Keratinocyte (primary cell): Measurements from ENCODE around the gene ZNF77. TPM values are rescaled to one million over a fixed set of nuclear protein-coding genes. Genes with fewer than 3 reads are reported as not detected.

Source experiments
- DNase-seq: peaks from one replicate; pipeline ENCODE4 v3.0.0-alpha.2; 2011; ENCODE audit warnings: low read depth, missing footprints, low spot score
- FAIRE-seq: peaks from 2 replicates; lab custom pipeline; 2011; peaks lifted over from hg19 to GRCh38; lab: Jason Lieb, UNC
- H2AFZ ChIP-seq: 2 replicates; pipeline ENCODE4 v1.6.0; 2012; ENCODE audit warnings: low read length, control low read depth, inconsistent platforms; ENCODE audit not compliant: control insufficient read depth
- H3K27ac ChIP-seq: 2 replicates; pipeline ENCODE4 v1.5.1; 2011; ENCODE audit warnings: low read length; ENCODE audit not compliant: control insufficient read depth, insufficient read depth
- H3K27me3 ChIP-seq: 3 replicates; pipeline ENCODE4 v1.6.0; 2011; ENCODE audit warnings: low read length; ENCODE audit not compliant: control insufficient read depth, insufficient read depth; ENCODE audit errors: extremely low read depth
- H3K36me3 ChIP-seq, 2 experiments: 2 replicates in 1 of 2; 3 replicates in 1 of 2; pipeline ENCODE4 v1.5.1; 2011; ENCODE audit warnings: low read length in 2 of 2, mild to moderate bottlenecking in 1 of 2; ENCODE audit not compliant: control insufficient read depth in 2 of 2, insufficient read depth in 2 of 2; ENCODE audit errors: extremely low read depth in 1 of 2
- H3K4me1 ChIP-seq: 3 replicates; pipeline ENCODE4 v1.5.1; 2011; ENCODE audit warnings: low read length; ENCODE audit not compliant: control insufficient read depth, insufficient read depth; ENCODE audit errors: extremely low read depth
- H3K4me2 ChIP-seq: 3 replicates; pipeline ENCODE4 v1.6.0; 2011; ENCODE audit warnings: low read depth, low read length; ENCODE audit not compliant: control insufficient read depth, insufficient read depth; ENCODE audit errors: extremely low read depth
- H3K4me3 ChIP-seq, 3 experiments: fragments of 200-600 bp in 1 of 3; sonication (generic) in 1 of 3; 2 replicates in 2 of 3; 3 replicates in 1 of 3; pipeline ENCODE4 v1.5.1; 2011 to 2016; ENCODE audit warnings: low read length in 3 of 3, mild to moderate bottlenecking in 3 of 3, control low read depth in 2 of 3, inconsistent platforms in 1 of 3, low read depth in 1 of 3, mixed read lengths in 1 of 3, mixed run types in 1 of 3, moderate library complexity in 1 of 3; ENCODE audit not compliant: control insufficient read depth in 2 of 3, insufficient read depth in 2 of 3; ENCODE audit errors: extremely low read depth in 1 of 3
- H3K79me2 ChIP-seq: 2 replicates; pipeline ENCODE4 v1.6.0; 2012; ENCODE audit warnings: low read length; ENCODE audit not compliant: control insufficient read depth, insufficient read depth
- H3K9ac ChIP-seq: 3 replicates; pipeline ENCODE4 v1.6.0; 2011; ENCODE audit warnings: low read length; ENCODE audit not compliant: control insufficient read depth, insufficient read depth; ENCODE audit errors: extremely low read depth
- H3K9me1 ChIP-seq: 3 replicates; pipeline ENCODE4 v1.6.0; 2011; ENCODE audit warnings: low read length; ENCODE audit not compliant: control insufficient read depth, insufficient read depth; ENCODE audit errors: extremely low read depth
- H3K9me3 ChIP-seq: 2 replicates; pipeline ENCODE4 v1.5.1; 2012; ENCODE audit warnings: low read depth, low read length; ENCODE audit not compliant: control insufficient read depth
- H4K20me1 ChIP-seq: 3 replicates; pipeline ENCODE4 v1.6.0; 2011; ENCODE audit warnings: low read length; ENCODE audit not compliant: control insufficient read depth, insufficient read depth; ENCODE audit errors: extremely low read depth
- CTCF ChIP-seq, 3 experiments: IDR thresholded peaks in 1 of 3; conservative IDR thresholded peaks in 1 of 3; optimal IDR thresholded peaks in 1 of 3; 2 replicates in 2 of 3; 3 replicates in 1 of 3; pipeline versions ENCODE3 to v1.5.1; 2011; ENCODE audit warnings: low read length in 3 of 3, mild to moderate bottlenecking in 3 of 3, moderate library complexity in 2 of 3, control low read depth in 1 of 3, inconsistent platforms in 1 of 3; ENCODE audit not compliant: insufficient read depth in 2 of 3; ENCODE audit errors: extremely low read depth in 1 of 3
- EZH2 ChIP-seq: IDR thresholded peaks from one replicate; pipeline ENCODE4 v1.6.1; 2012; ENCODE audit warnings: inconsistent platforms, mild to moderate bottlenecking, low read length, moderate library complexity
- dilution Hi-C: fragments of 300-500 bp; cut with MboI; formaldehyde crosslinking; loops from one replicate; pipeline ENCODE4 v1.7.0; 2020; ENCODE audit warnings: low sequenced_read_pairs; ENCODE audit not compliant: extremely low pct_ligation_motif_present
- polyA plus RNA-seq, 5 experiments: library from polyadenylated mRNA; depleted of rRNA in 3 of 5; stranded (reverse) in 3 of 5; stranded (forward) in 1 of 5; unstranded in 1 of 5; fragments of >200 nt; gene quantifications; 1 replicate in 1 of 5; 2 replicates in 3 of 5; 3 replicates in 1 of 5; pipeline versions ENCODE4 v1.2.1 to v1.2.3, GENCODE V29; 2011 to 2012; ENCODE audit warnings: missing spikeins in 2 of 5, low read depth in 1 of 5, low replicate concordance in 1 of 5

ZNF77 gene
- polyA plus RNA-seq, 1 donor (not counting 4 experiments of a cell fraction or from before 2014, with no cell fraction given) = 6.0 TPM

DNA sequence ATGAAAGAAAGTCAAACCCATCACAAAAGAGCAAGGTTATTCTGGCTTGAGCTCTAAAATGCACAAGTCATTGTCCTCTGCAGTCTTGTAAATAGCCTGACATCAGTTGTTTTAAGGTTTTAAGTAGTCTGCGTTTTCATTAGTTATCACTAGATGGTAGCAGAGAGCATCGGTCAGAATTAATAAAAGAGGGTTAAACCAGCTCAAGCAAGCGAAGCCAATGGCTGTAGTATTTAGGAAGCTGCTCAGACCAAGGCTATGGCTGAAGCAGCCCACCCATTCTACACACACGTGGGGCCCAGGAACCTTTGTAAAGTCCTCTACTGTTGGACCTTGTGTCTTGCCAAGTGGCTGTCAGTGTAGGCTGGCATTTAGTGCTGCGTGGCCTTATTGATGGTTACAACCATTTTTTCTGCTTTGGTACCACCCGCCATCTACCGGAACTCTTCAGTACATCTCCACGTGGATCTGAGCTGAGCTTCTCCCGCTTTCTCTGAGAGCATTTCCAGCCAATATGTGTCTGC, 57.3 kb downstream of the ZNF77 start:
- Histone ChIP-seq H3K27ac (no peak overlapping the region), H3K4me2 (peak overlapping the region; percentile 2), H2AFZ (no peak overlapping the region), H3K79me2 (no peaks in the 10 kb centered on the region), H4K20me1 (no peaks in the 10 kb centered on the region), H3K36me3 (no peaks in the 10 kb centered on the region), H3K9ac (no peak overlapping the region), H3K4me3 (no peak overlapping the region), H3K27me3 (no peaks in the 10 kb centered on the region), H3K4me1 (no peaks in the 10 kb centered on the region), H3K9me1 (no peaks in the 10 kb centered on the region), H3K9me3 (no peaks in the 10 kb centered on the region)
- FAIRE-seq (peak; percentile 39), DNase-seq (no peak)
- dilution Hi-C loops = no loop called here
- TF ChIP-seq CTCF (optimal IDR thresholded peaks at IDR 0.05 in 1 of 3, IDR thresholded peaks at IDR 0.05 in 1 of 3, conservative IDR thresholded peaks at IDR 0.05 in 1 of 3; ENCODE audit: extremely low read depth in 1 of 3, insufficient read depth in 2 of 3, low read length in 3 of 3) (peak; percentile 8 to 66 (median 47)), EZH2 (no peak)

DNA sequence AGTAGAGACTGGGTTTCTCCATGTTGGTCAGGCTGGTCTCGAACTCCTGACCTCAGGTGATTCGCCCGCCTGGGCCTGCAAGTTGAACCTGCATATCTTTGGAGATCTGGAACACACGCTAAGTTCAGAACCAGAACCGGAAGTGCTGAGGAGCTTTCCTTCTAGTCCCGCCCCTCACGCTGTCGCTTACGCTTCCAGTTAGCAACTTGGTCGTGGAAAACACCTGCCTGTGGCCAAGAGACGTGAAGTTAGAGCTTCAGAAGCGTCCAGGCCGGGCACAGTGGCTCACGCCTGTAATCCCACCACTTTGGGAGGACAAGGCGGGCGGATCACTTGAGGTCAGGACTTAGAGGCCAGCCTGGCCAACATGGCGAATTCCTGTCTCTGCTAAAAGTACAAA, 59.0 kb downstream of the ZNF77 start:
- FAIRE-seq = no peak
- Histone ChIP-seq H3K4me1 (no peaks in the 10 kb centered on the region), H3K9ac (no peak overlapping the region), H3K4me3 (no peak overlapping the region), H3K36me3 (no peaks in the 10 kb centered on the region), H4K20me1 (no peaks in the 10 kb centered on the region), H3K79me2 (no peaks in the 10 kb centered on the region), H3K27me3 (no peaks in the 10 kb centered on the region), H2AFZ (no peak overlapping the region), H3K9me3 (no peaks in the 10 kb centered on the region), H3K4me2 (no peak overlapping the region), H3K9me1 (no peaks in the 10 kb centered on the region), H3K27ac (no peak overlapping the region)
- TF ChIP-seq CTCF (optimal IDR thresholded peaks at IDR 0.05 in 1 of 3, IDR thresholded peaks at IDR 0.05 in 1 of 3, conservative IDR thresholded peaks at IDR 0.05 in 1 of 3; ENCODE audit: extremely low read depth in 1 of 3, insufficient read depth in 2 of 3, low read length in 3 of 3) (no peak), EZH2 (no peak)
- dilution Hi-C loops = no loop called here
- DNase-seq = no peak
